ENCODE results near the gene SUPT5H.

Gene SUPT5H

DNA sequence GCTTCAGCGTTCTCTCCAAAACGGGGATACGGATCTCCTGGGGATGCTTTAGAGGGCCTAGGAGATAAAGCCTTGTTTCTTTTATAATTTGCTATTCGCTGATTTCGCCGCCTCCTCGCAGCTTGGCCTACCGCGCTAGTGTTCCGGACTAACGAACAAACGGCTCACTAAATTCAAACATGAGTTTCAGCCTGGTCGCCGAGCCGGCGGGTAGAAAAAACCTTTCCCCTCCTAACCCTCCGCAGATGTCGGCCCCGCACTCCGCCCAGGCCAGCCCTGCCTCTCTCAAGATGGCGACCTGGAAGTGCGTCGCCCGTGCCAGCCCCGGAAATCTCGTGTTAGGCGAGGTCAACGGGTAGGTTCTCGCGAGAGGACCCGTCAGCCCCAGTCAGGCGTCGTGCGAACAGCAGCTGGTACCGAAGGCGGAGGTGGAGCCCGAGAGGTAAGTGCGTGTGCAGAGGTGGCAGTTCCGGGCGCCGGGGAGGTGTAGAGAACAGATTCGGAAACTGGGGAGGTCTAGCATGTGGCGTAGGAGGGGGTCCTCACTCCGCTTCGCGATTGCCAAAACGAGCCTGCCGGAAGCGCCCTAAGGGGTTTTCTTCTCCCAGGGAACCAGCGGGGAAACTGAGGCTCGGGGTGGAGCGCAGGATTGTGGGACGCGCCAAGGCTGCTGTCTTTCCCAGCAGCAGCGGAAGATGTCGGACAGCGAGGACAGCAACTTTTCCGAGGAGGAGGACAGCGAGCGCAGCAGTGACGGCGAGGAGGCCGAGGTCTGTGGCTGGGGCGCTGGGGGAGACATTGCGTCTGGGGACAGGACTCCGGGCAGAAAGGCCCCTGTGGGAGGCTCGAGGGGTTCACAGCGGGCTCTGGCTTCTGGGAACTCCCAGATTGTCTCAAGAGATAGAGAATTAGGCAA, at the start of gene SUPT5H:
Gene SUPT5H (plus strand): TSS at position 387 of the 916 bp plus-strand sequence. CDS start 309 bp downstream, at position 696.
- DNase-seq (ENCODE audit: low read depth in 2 of 2) = peak; percentile 96 to 97

DNA sequence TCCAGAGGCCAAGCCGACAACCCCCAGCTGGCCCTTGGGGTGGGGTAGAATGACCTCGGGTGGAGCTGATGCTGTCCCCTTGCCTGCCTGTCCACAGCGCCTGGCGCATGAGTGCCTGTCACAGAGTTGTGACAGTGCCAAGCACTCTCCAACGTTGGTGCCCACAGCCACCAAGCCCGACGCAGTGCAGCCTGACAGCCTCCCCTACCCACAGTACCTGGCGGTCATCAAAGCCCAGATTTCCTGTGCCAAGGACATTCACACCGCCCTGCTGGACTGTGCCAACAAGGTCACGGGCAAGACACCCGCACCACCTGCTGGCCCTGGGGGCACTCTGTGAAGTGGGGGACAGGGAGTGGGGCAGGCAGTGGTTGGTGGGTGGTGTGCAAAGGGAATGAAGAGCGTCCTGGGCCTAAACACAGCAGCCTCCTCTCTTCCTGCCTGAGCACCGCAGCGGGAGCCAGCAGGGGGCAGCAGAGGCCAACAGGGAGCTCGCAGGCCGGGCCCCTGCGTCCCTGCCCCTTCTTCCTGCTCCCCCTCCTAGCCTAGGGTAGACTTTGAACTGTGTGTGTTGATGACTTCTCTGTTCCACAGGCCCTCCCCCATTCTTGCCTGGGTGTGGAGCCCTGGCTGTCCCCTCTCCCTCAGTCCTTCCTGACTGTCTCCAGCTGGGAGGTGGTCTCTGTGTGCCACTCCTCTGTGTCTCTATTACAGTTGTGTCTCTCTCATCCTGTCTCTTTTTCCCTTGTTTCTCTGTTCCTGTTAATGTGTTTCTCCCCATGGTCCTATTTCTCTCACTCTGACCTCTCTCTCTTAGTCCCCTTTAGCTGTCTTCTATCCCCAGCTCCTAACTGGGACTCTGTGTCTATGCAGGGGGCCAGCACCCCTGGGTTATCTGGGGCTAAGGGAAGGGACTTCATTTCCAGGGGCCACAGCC, 47.8 kb upstream of the SUPT5H start:
- peak; percentile 85 to 89 for DNase-seq (ENCODE audit: low read depth in 2 of 2)

DNA sequence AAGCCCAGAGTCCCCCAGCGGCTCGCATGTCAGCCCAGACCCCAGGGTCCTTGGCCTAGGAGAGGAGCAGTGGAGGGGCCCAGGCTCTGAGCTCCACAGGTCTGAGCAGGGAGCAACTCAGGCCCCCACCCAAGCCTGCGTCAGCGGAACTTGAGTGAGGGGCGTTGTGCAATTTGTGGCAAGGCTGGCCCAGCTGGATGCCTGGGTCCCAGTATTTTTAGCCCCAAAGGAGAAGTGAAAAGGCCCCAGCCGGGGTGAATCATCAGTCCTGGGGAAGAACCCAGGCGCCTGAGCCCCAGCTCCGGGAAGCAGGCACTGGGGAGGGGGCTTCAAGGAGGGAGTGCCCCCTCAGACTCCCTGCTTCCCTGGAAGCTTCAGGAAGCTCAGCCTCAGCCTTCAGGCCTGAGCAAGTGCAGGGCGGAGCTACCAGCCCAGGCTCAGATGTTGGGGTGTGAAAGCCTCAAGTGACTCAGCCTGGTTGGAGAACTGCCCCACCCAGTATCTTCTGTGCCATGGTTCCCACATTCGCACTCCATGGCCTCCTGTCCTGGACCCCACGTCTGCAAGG, 47.0 kb upstream of the SUPT5H start:
- DNase-seq (ENCODE audit: low read depth in 2 of 2) = peak in 1 of 2 donors; percentile 42

DNA sequence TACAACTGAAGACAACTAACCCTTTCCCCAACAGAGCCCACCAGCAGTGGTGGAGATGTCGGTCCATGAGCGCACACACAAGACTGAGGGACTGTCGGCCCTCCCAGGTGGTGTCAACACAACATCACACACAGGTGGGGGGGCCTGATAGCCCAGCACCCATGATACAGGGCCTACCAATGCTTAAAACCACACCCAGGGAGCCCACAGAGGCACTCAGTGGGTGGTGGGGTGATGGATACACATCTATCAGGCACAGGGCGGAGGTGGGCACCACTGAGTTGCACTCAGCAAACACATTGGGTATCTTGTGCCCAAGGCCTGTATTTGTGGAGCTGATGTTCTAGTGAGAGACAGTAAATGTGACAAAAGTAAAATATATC, 45.7 kb upstream of the SUPT5H start:
- DNase-seq (ENCODE audit: low read depth in 2 of 2) = no peak

DNA sequence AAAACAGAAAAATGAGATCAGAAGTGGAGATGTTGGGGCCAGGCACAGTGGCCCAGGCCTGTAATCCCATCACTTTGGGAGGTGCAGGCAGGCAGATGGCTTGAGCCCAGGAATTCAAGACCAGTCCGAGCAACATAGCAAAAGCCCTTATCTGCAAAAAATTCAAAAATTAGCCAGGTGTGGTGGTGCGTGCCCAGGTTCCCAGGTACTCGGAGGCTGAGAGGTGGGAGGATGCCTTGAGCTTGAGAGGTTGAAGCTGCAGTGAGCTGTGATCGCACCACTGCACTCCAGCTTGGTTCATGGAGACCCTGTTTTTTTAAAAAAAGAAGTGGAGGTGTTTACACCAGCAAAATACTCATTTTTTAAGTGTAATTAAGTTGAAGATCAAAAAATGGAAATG, 45.3 kb upstream of the SUPT5H start:
- no peak for DNase-seq (ENCODE audit: low read depth in 2 of 2)

DNA sequence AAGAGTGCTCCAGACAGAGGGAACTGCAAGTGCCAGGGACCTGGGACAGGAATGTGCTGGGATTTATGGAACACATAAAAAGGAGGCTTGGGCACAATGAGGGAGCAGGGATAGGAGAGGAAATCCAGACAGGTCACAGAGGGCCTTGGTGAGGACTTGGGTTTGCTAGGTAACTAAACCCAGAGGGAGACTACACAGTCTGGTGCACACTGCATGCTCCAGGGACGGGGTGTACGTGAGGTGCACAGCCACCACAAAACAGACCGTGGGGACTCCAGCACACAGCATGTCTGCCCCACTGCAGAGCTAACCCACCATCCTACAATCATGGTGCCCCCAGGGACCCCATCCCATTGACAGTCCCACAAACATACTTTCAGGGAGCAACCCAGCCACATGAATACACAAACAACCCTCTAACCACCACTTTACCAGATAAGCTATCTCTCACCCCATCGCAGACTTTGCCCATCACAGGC, 44.3 kb upstream of the SUPT5H start:
- no peak for DNase-seq (ENCODE audit: low read depth in 2 of 2)

DNA sequence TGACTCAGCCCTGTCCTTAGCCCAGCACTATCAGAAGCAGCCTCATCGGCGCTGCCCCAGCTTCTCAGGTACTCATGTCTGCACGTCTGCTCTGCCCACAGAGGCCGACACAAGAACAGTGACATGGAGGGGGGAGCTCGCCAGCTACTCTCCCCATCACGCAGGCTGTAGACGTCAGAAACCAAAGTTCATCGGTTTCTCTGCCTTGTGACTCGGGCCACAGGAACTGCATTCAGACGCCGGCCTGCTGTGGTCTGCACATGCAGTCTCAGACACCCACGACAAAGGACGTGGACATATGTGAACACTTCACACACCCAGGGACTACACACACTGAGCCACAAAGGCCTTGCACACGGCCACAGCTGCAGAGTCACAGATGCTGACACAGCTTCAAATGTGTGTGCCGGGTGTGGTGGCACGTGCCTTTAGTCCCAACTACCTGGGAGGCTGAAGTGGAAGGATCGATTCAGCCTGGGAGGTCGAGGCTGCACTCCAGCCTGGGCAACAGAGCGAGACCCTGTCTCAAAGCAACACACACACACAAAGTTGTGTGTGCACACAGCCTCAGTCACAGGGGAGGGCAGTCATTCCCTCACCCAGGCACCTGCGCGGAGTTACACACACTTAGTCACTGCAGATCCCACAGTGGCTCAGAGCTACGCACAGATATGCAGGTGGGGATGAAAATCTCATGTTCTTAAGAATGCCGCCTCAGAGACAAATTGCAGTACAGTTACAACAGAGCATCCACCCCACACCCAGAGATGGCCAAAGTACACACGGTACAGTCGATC, 43.6 kb upstream of the SUPT5H start:
- DNase-seq (ENCODE audit: low read depth in 2 of 2) = peak; percentile 84 to 86

DNA sequence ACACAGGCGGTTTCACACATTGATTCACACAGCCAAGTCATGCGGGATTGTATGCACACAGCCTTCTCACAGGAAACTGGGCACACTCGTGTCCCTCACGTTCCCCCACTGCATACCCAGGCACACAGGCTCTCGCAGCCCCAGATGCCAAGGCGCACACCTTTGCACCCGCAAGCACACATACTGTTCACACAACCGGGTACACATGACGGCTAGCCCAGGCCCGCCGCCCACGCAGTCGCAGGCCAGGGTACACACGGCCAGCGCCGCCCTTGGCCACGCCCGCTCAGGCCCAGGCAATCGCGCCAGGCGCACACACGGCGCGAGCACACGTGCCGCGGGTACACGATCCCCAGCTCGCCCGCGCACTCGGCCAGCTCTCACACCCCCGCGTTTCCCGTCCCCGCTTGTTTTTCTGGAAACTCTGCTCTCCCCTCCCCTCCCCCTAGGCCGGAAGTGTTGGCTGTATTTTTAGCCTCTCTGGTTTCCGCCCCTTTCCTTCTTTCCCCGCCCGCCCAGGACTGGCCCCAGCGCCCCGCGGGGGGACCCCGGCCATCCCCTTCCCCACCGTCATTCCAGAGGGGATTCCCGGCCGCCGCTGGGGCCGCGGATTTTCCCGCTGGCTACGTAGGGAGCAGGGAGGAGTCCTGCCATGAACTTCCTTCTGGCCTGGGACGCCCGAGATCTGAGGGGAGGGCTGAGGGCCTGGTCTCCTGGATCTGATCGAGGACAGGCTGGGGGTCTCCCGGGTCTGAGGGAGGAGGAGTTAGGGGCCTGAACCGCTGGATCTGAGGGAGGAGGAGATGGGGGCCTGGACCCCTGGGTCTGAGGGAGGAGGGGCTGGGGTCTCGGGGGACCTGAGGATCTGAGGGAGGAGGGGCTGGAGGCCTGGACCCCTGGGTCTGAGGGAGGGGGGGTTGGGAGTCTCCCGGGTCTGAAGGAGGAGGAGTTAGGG, 42.8 kb upstream of the SUPT5H start:
- DNase-seq (ENCODE audit: low read depth in 2 of 2) = peak; percentile 81 to 82

DNA sequence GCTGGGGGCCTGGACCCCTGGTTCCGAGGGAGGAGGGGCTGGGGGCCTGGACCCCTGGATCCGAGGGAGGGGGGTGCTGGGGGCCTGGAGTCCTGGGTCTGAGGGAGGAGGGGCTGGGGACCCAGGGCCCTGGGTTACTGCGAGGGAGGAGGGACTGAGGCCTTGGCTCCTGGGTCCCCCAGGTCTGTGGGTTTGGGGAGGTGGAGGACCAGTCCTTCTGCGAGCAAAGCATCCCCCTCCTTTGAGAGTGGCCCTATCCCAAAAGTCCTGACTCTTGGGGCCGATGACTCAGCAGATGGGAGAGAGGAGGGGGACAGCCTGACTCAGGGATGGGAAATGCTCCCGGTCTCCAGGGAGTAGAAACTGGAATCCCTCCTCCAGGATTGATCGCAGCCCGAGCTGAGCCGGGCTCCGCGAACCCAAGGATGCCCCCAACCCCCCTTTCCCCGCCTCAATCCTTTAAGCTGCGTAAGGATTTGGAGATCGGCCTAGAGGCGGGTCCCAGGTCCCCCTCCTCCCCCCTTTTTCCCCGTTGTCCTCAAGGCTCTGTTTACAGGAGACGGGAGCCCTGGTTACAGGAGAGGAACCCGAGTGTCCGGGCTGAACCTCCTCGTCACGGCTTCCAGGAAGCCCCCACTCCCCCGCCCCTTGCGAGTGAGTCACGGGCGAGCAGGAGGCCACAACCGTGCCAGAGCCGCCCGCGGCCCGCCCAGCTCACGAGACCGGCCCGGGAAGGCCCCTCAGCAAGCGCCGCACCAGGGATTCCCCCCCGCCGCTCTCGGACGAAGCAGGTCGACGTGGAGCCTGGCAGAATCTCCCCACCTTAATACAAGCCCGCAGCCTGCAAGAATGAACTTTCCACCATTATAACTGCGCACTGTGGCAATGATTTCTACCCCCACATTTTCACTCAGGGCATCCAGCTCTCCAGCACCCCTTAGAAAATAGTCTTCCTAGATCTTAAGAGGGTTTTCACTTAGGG, 41.8 kb upstream of the SUPT5H start:
- DNase-seq (ENCODE audit: low read depth in 2 of 2) = peak; percentile 94 to 95

DNA sequence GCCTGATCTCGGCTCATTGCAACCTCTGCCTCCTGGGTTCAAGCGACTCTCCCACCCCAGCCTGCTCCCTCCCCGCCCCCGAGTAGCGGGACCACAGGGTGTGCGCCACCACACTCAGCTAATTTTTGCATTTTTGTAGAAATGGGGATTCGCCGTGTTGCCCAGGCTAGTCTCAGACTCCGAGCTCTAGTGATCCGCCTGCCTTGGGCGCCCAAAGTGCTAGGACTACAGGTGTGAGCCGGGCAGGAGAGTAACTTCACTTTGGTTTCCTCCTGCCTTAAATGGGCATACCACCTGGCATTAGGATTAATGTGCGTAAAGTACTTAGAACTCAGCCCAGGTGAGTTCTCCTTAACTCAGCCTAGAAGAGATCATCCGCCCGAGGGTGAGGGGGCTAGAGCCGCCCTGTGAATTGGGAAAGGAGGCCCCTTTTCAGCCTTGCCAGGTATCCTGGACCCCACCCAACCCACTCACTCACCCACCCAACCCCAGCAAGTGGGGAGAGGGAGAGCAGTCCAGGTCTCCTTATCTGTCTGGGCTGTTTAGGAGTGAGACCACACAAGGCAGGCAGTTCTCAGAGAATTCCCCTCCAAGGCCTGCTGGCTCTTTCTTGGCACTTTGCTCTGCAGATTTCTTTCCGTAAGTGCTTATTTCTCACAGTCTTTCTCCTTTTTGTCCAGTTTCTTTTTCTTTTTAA, 40.0 kb upstream of the SUPT5H start:
- DNase-seq (ENCODE audit: low read depth in 2 of 2) = no peak

DNA sequence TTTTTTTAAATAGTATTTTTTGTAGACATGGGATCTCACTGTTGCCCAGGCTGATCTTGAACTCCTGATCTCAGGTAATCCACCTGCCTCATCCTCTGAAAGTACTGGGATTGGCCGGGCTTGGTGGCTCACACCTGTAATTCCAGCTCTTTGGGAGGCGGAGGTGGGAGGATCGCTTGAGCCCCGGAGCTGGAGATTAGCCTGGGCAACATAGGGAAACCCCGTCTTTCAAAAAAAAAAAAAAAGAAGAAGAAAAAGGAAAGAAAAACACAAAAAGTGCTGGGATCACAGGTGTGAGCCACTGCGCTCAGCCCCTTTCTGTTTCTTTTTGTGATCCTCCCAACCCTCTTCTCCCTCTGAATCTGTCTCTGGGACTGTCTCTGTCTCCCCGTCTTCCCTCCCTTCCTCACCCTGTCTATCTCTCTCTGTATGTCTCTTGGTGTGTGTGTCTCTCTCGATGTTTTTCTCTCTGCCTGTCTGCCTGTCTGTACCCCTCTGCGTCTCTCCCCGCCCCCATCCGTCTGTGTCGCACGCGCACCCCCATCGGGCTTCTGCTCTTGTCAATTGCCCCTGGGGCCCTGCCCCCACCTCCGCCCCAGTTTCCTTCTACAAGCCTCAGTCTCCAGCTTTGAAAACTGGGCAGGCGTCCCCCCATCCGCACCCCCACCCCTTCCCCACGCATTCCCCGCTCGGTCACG, 39.3 kb upstream of the SUPT5H start:
- DNase-seq (ENCODE audit: low read depth in 2 of 2) = peak; percentile 70 to 79

DNA sequence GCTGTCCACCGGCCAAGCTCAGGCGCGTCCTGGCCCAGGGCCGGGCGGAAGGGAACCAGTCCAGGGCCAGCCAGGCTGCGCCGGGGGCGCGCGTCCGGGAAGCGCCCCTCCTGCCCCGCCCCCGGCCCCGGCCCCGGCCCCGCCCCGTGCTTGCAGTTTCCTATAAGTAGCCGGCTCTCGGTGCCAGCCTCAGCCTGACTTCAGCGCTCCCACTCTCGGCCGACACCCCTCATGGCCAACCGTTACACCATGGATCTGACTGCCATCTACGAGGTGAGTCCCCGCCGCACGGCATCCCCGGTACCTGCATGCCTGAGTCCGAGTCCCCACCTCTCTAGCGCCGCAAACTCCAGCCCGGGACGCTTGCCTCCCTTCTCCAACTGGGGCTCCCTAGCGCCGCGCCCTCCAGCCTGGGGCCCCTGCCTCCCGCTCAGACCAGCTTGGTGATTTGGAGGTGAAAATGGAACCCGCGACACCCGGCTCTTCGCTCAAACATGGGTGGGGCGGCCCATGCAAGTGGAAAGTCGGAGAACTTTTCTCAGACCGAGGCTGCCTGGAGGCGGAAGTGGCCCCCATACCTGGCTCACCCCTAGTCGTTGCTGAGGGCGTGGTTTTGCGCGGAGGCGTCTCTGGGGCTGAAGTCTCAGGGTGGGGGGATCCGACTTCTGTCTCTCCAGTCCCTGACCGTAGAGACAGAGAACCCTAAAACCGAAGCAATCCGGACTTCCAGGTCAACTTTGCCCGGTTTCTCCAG, 38.5 kb upstream of the SUPT5H start, which contains the start of gene ZFP36:
Gene ZFP36 (plus strand): TSS at position 192 of the 754 bp plus-strand sequence. CDS start 58 bp downstream, at position 250.
- peak; percentile 75 to 77 for DNase-seq (ENCODE audit: low read depth in 2 of 2)

DNA sequence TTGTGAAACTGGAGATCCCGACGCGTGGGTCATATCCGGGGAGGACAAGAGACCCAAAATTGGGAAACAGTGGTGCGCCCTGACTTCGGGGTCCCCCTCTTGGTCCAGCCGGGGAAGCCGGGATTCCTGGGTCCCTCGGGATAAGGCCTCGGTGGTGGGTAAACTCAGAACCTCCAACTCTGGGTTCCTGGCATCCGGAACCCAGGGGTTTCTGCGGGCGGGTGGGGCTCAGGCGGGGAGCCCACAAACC, 38.0 kb upstream of the SUPT5H start:
- no peak for DNase-seq (ENCODE audit: low read depth in 2 of 2)

DNA sequence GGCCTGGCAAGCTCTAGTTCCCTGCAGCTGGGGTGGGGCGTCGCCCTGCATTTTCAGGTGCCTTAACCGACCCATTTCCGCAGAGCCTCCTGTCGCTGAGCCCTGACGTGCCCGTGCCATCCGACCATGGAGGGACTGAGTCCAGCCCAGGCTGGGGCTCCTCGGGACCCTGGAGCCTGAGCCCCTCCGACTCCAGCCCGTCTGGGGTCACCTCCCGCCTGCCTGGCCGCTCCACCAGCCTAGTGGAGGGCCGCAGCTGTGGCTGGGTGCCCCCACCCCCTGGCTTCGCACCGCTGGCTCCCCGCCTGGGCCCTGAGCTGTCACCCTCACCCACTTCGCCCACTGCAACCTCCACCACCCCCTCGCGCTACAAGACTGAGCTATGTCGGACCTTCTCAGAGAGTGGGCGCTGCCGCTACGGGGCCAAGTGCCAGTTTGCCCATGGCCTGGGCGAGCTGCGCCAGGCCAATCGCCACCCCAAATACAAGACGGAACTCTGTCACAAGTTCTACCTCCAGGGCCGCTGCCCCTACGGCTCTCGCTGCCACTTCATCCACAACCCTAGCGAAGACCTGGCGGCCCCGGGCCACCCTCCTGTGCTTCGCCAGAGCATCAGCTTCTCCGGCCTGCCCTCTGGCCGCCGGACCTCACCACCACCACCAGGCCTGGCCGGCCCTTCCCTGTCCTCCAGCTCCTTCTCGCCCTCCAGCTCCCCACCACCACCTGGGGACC, 37.6 kb upstream of the SUPT5H start:
- DNase-seq (ENCODE audit: low read depth in 2 of 2) = peak in 1 of 2 donors; percentile 44

DNA sequence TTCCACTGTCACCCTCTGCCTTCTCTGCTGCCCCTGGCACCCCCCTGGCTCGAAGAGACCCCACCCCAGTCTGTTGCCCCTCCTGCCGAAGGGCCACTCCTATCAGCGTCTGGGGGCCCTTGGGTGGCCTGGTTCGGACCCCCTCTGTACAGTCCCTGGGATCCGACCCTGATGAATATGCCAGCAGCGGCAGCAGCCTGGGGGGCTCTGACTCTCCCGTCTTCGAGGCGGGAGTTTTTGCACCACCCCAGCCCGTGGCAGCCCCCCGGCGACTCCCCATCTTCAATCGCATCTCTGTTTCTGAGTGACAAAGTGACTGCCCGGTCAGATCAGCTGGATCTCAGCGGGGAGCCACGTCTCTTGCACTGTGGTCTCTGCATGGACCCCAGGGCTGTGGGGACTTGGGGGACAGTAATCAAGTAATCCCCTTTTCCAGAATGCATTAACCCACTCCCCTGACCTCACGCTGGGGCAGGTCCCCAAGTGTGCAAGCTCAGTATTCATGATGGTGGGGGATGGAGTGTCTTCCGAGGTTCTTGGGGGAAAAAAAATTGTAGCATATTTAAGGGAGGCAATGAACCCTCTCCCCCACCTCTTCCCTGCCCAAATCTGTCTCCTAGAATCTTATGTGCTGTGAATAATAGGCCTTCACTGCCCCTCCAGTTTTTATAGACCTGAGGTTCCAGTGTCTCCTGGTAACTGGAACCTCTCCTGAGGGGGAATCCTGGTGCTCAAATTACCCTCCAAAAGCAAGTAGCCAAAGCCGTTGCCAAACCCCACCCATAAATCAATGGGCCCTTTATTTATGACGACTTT, 36.8 kb upstream of the SUPT5H start:
- no peak for DNase-seq (ENCODE audit: low read depth in 2 of 2)

All from stimulated activated CD8-positive, alpha-beta memory T cell treated with anti-CD3 and anti-CD28 coated beads, Interleukin-15, amount 100 ng/mL, for 48 hours (primary cell).